SK-N-SH treated with all-trans-retinoic acid at 6 μM for 48 hours (cell line): ENCODE results near the gene NEU2.

Source experiments
- ATAC-seq: fragments of 200-7000 bp; cut with Tn5 transposase; 3 replicates; pipeline ENCODE4 v1.9.1; 2020; ENCODE audit warnings: mild to moderate bottlenecking, moderate library complexity
- BACH2 ChIP-seq: fragments of 250-450 bp; sonication (Bioruptor Pico); IDR thresholded peaks from 2 replicates; pipeline ENCODE4 v1.9.0; 2021; ENCODE audit warnings: mild to moderate bottlenecking, borderline replicate concordance
- CREB5 ChIP-seq: fragments of 250-450 bp; sonication (Bioruptor Pico); IDR thresholded peaks from 2 replicates; pipeline ENCODE4 v1.5.1; 2020; ENCODE audit warnings: low read depth, mild to moderate bottlenecking, moderate library complexity
- CSDC2 ChIP-seq: fragments of 250-450 bp; sonication (Bioruptor Pico); IDR thresholded peaks from 2 replicates; pipeline ENCODE4 v1.5.0; 2020; ENCODE audit warnings: mild to moderate bottlenecking, moderate library complexity
- CSRNP3 ChIP-seq: fragments of 250-450 bp; sonication (Bioruptor Pico); IDR thresholded peaks from 2 replicates; pipeline ENCODE4 v1.5.1; 2021; ENCODE audit warnings: mild to moderate bottlenecking, moderate library complexity
- ESRRG ChIP-seq: fragments of 250-450 bp; sonication (Bioruptor Pico); IDR thresholded peaks from 2 replicates; pipeline ENCODE4 v1.6.1; 2021; ENCODE audit warnings: mild to moderate bottlenecking
- ISL1 ChIP-seq: fragments of 250-450 bp; sonication (Bioruptor Pico); IDR thresholded peaks from 2 replicates; pipeline ENCODE4 v2.1.2; 2022; ENCODE audit warnings: mild to moderate bottlenecking, moderate library complexity
- OSR1 ChIP-seq: fragments of 250-450 bp; sonication (Bioruptor Pico); IDR thresholded peaks from 2 replicates; pipeline ENCODE4 v1.8.0; 2022; ENCODE audit warnings: moderate library complexity, mild to moderate bottlenecking, inconsistent platforms
- PATZ1 ChIP-seq: fragments of 250-450 bp; sonication (Bioruptor Pico); IDR thresholded peaks from 2 replicates; pipeline ENCODE4 v1.8.0; 2020; ENCODE audit warnings: mild to moderate bottlenecking, moderate library complexity, borderline replicate concordance
- POU6F1 ChIP-seq: fragments of 250-450 bp; sonication (Bioruptor Pico); IDR thresholded peaks from 2 replicates; pipeline ENCODE4 v1.8.0; 2021; ENCODE audit warnings: low read depth, mild to moderate bottlenecking, moderate library complexity, borderline replicate concordance
- PPARA ChIP-seq: fragments of 250-450 bp; sonication (Bioruptor Pico); IDR thresholded peaks from 2 replicates; pipeline ENCODE4 v1.5.0; 2020; ENCODE audit warnings: mild to moderate bottlenecking, borderline replicate concordance
- RARB ChIP-seq: fragments of 250-450 bp; sonication (Bioruptor Pico); IDR thresholded peaks from 2 replicates; pipeline ENCODE4 v1.8.0; 2021; ENCODE audit warnings: mild to moderate bottlenecking, moderate library complexity
- SNAI2 ChIP-seq: fragments of 250-450 bp; sonication (Bioruptor Pico); IDR thresholded peaks from 2 replicates; pipeline ENCODE4 v1.5.0; 2020; ENCODE audit warnings: mild to moderate bottlenecking, moderate library complexity
- TCF4 ChIP-seq: fragments of 250-450 bp; sonication (Bioruptor Pico); IDR thresholded peaks from 2 replicates; pipeline ENCODE4 v1.8.0; 2021; ENCODE audit warnings: mild to moderate bottlenecking, moderate library complexity, borderline replicate concordance
- TOX ChIP-seq: fragments of 250-450 bp; sonication (Bioruptor Pico); IDR thresholded peaks from 2 replicates; pipeline ENCODE4 v1.8.0; 2021; ENCODE audit warnings: mild to moderate bottlenecking, moderate library complexity, borderline replicate concordance
- TSHZ2 ChIP-seq: fragments of 250-450 bp; sonication (Bioruptor Pico); IDR thresholded peaks from 2 replicates; pipeline ENCODE4 v1.5.0; 2020; ENCODE audit warnings: mild to moderate bottlenecking, moderate library complexity
- ZC3H10 ChIP-seq: fragments of 250-450 bp; sonication (Bioruptor Pico); IDR thresholded peaks from 2 replicates; pipeline ENCODE4 v1.5.1; 2021; ENCODE audit warnings: mild to moderate bottlenecking, moderate library complexity
- ZFP3 ChIP-seq: fragments of 250-450 bp; sonication (Bioruptor Pico); IDR thresholded peaks from 2 replicates; pipeline ENCODE4 v1.5.0; 2020; ENCODE audit warnings: mild to moderate bottlenecking, moderate library complexity
- ZFP30 ChIP-seq: fragments of 450-650 bp; formaldehyde crosslinking; IDR thresholded peaks from 2 replicates; pipeline ENCODE4 v1.5.0; 2022; ENCODE audit warnings: mild to moderate bottlenecking, moderate library complexity
- ZNF565 ChIP-seq: fragments of 450-650 bp; formaldehyde crosslinking; conservative IDR thresholded peaks from 2 replicates; pipeline ENCODE4 v1.5.0; 2020; ENCODE audit warnings: low read depth, mild to moderate bottlenecking, moderate library complexity
- ZNF70 ChIP-seq: fragments of 450-650 bp; formaldehyde crosslinking; IDR thresholded peaks from 2 replicates; pipeline ENCODE4 v1.5.0; 2020; ENCODE audit warnings: mild to moderate bottlenecking, moderate library complexity
- ZNF8 ChIP-seq: fragments of 450-650 bp; formaldehyde crosslinking; IDR thresholded peaks from 2 replicates; pipeline ENCODE4 v1.5.0; 2020; ENCODE audit warnings: mild to moderate bottlenecking, moderate library complexity

The NEU2 gene

GRCh38 chr2:233003658-233004555 is 28.6 kb upstream of the NEU2 start:
- TF ChIP-seq ZC3H10 (no peak), TSHZ2 (CRISPR knock-in tag) (no peak), TOX (no peak), BACH2 (no peak), ZNF8 (CRISPR knock-in tag) (no peak)
- no peak for ATAC-seq

- TF ChIP-seq ZNF8 (CRISPR knock-in tag) (no peak), ZC3H10 (no peak), CREB5 (CRISPR knock-in tag) (no peak), PATZ1 (CRISPR knock-in tag) (no peak), ZFP30 (CRISPR knock-in tag) (no peak), TOX (no peak)
- ATAC-seq = no peak
Observed at GRCh38 chr2:233005096-233005495, 27.4 kb upstream of the NEU2 start.

GRCh38 chr2:233006648-233007047 is 25.8 kb upstream of the NEU2 start:
- TF ChIP-seq RARB (CRISPR knock-in tag) = no peak
- no peak for TF ChIP-seq ESRRG (CRISPR knock-in tag)
- TF ChIP-seq POU6F1 = no peak
- TF ChIP-seq ZC3H10 = no peak
- no peak for TF ChIP-seq ZNF8 (CRISPR knock-in tag)
- TF ChIP-seq ZNF70 = no peak
- TF ChIP-seq ZNF565 (CRISPR knock-in tag) = no peak
- TF ChIP-seq TCF4 (CRISPR knock-in tag) = no peak
- TF ChIP-seq ISL1 (CRISPR knock-in tag) = no peak
- no peak for TF ChIP-seq OSR1 (CRISPR knock-in tag)
- TF ChIP-seq PATZ1 (CRISPR knock-in tag) = no peak
- no peak for TF ChIP-seq TSHZ2 (CRISPR knock-in tag)
- TF ChIP-seq CSRNP3 = no peak
- no peak for TF ChIP-seq ZFP3 (CRISPR knock-in tag)
- TF ChIP-seq PPARA (CRISPR knock-in tag) = no peak
- no peak for TF ChIP-seq SNAI2 (CRISPR knock-in tag)
- no peak for TF ChIP-seq CSDC2 (CRISPR knock-in tag)
- no peak for TF ChIP-seq CREB5 (CRISPR knock-in tag)
- no peak for ATAC-seq
